SK-N-SH treated with all-trans-retinoic acid at 6 μM for 48 hours (cell line): ENCODE results near the gene NFIA.

Experiments used
- ATAC-seq: fragments of 200-7000 bp; cut with Tn5 transposase; 3 replicates; pipeline ENCODE4 v1.9.1; 2020; ENCODE audit warnings: mild to moderate bottlenecking, moderate library complexity
- ARNTL ChIP-seq: fragments of 450-650 bp; formaldehyde crosslinking; IDR thresholded peaks from 2 replicates; pipeline ENCODE4 v1.5.0; 2020; ENCODE audit warnings: low read depth, mild to moderate bottlenecking, moderate library complexity, borderline replicate concordance
- CREB5 ChIP-seq: fragments of 250-450 bp; sonication (Bioruptor Pico); IDR thresholded peaks from 2 replicates; pipeline ENCODE4 v1.5.1; 2020; ENCODE audit warnings: low read depth, mild to moderate bottlenecking, moderate library complexity
- CSDC2 ChIP-seq: fragments of 250-450 bp; sonication (Bioruptor Pico); IDR thresholded peaks from 2 replicates; pipeline ENCODE4 v1.5.0; 2020; ENCODE audit warnings: mild to moderate bottlenecking, moderate library complexity
- ESRRG ChIP-seq: fragments of 250-450 bp; sonication (Bioruptor Pico); IDR thresholded peaks from 2 replicates; pipeline ENCODE4 v1.6.1; 2021; ENCODE audit warnings: mild to moderate bottlenecking
- GLIS3 ChIP-seq: fragments of 250-450 bp; sonication (Bioruptor Pico); IDR thresholded peaks from 2 replicates; pipeline ENCODE4 v1.5.0; 2020; ENCODE audit warnings: mild to moderate bottlenecking, moderate library complexity
- ISL1 ChIP-seq: fragments of 250-450 bp; sonication (Bioruptor Pico); IDR thresholded peaks from 2 replicates; pipeline ENCODE4 v2.1.2; 2022; ENCODE audit warnings: mild to moderate bottlenecking, moderate library complexity
- OSR1 ChIP-seq: fragments of 250-450 bp; sonication (Bioruptor Pico); IDR thresholded peaks from 2 replicates; pipeline ENCODE4 v1.8.0; 2022; ENCODE audit warnings: moderate library complexity, mild to moderate bottlenecking, inconsistent platforms
- POU6F1 ChIP-seq: fragments of 250-450 bp; sonication (Bioruptor Pico); IDR thresholded peaks from 2 replicates; pipeline ENCODE4 v1.8.0; 2021; ENCODE audit warnings: low read depth, mild to moderate bottlenecking, moderate library complexity, borderline replicate concordance
- PPARA ChIP-seq: fragments of 250-450 bp; sonication (Bioruptor Pico); IDR thresholded peaks from 2 replicates; pipeline ENCODE4 v1.5.0; 2020; ENCODE audit warnings: mild to moderate bottlenecking, borderline replicate concordance
- RARB ChIP-seq: fragments of 250-450 bp; sonication (Bioruptor Pico); IDR thresholded peaks from 2 replicates; pipeline ENCODE4 v1.8.0; 2021; ENCODE audit warnings: mild to moderate bottlenecking, moderate library complexity
- SNAI2 ChIP-seq: fragments of 250-450 bp; sonication (Bioruptor Pico); IDR thresholded peaks from 2 replicates; pipeline ENCODE4 v1.5.0; 2020; ENCODE audit warnings: mild to moderate bottlenecking, moderate library complexity
- TCF4 ChIP-seq: fragments of 250-450 bp; sonication (Bioruptor Pico); IDR thresholded peaks from 2 replicates; pipeline ENCODE4 v1.8.0; 2021; ENCODE audit warnings: mild to moderate bottlenecking, moderate library complexity, borderline replicate concordance
- TOX ChIP-seq: fragments of 250-450 bp; sonication (Bioruptor Pico); IDR thresholded peaks from 2 replicates; pipeline ENCODE4 v1.8.0; 2021; ENCODE audit warnings: mild to moderate bottlenecking, moderate library complexity, borderline replicate concordance
- ZC3H10 ChIP-seq: fragments of 250-450 bp; sonication (Bioruptor Pico); IDR thresholded peaks from 2 replicates; pipeline ENCODE4 v1.5.1; 2021; ENCODE audit warnings: mild to moderate bottlenecking, moderate library complexity
- ZFP3 ChIP-seq: fragments of 250-450 bp; sonication (Bioruptor Pico); IDR thresholded peaks from 2 replicates; pipeline ENCODE4 v1.5.0; 2020; ENCODE audit warnings: mild to moderate bottlenecking, moderate library complexity
- ZFP30 ChIP-seq: fragments of 450-650 bp; formaldehyde crosslinking; IDR thresholded peaks from 2 replicates; pipeline ENCODE4 v1.5.0; 2022; ENCODE audit warnings: mild to moderate bottlenecking, moderate library complexity
- ZNF565 ChIP-seq: fragments of 450-650 bp; formaldehyde crosslinking; conservative IDR thresholded peaks from 2 replicates; pipeline ENCODE4 v1.5.0; 2020; ENCODE audit warnings: low read depth, mild to moderate bottlenecking, moderate library complexity
- ZNF70 ChIP-seq: fragments of 450-650 bp; formaldehyde crosslinking; IDR thresholded peaks from 2 replicates; pipeline ENCODE4 v1.5.0; 2020; ENCODE audit warnings: mild to moderate bottlenecking, moderate library complexity
- ZNF8 ChIP-seq: fragments of 450-650 bp; formaldehyde crosslinking; IDR thresholded peaks from 2 replicates; pipeline ENCODE4 v1.5.0; 2020; ENCODE audit warnings: mild to moderate bottlenecking, moderate library complexity
- TF ChIP-seq, protein P1 (sequence below): fragments of 250-450 bp; sonication (Bioruptor Pico); IDR thresholded peaks from 2 replicates; pipeline ENCODE4 v1.8.0; 2020; ENCODE audit warnings: mild to moderate bottlenecking, moderate library complexity, borderline replicate concordance
- TF ChIP-seq, protein P2 (sequence below): fragments of 250-450 bp; sonication (Bioruptor Pico); IDR thresholded peaks from 2 replicates; pipeline ENCODE4 v1.5.0; 2020; ENCODE audit warnings: mild to moderate bottlenecking, moderate library complexity
- TF ChIP-seq, protein P3 (sequence below): fragments of 250-450 bp; sonication (Bioruptor Pico); IDR thresholded peaks from 2 replicates; pipeline ENCODE4 v1.5.1; 2021; ENCODE audit warnings: mild to moderate bottlenecking, moderate library complexity

The NFIA gene

DNA sequence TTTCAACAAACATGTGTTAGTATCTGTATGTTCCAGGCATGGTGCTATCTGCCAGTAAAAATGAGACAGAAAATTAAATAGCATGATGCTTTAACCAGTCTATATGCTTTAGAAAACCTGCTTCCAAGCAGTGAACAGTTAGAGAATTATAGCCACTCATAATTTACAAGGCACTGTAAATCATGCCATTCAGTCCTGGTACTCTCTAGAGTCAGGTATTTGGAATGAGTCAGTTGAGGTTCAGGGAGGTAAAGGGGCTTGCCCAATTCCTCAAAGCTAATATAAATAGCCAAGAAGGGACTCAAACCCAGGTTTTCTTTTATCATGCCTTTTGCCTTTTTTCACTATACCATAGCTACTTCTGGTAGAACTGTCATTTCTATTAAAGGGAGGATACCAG is 184.4 kb downstream of the NFIA start:
- no peak for ATAC-seq
- TF ChIP-seq CSDC2 (CRISPR knock-in tag) (no peak), CREB5 (CRISPR knock-in tag) (no peak), ISL1 (CRISPR knock-in tag) (no peak), POU6F1 (no peak), SNAI2 (no peak), ZC3H10 (CRISPR knock-in tag) (no peak), ESRRG (no peak), TCF4 (no peak), ZNF565 (CRISPR knock-in tag) (no peak), ZFP30 (CRISPR knock-in tag) (no peak), RARB (CRISPR knock-in tag) (no peak), PPARA (CRISPR knock-in tag) (no peak), GLIS3 (CRISPR knock-in tag) (no peak), OSR1 (no peak), ARNTL (CRISPR knock-in tag) (no peak), ZNF8 (CRISPR knock-in tag) (no peak), ZNF70 (CRISPR knock-in tag) (no peak), ZFP3 (CRISPR knock-in tag) (no peak)
- TF ChIP-seq, protein P1, sequence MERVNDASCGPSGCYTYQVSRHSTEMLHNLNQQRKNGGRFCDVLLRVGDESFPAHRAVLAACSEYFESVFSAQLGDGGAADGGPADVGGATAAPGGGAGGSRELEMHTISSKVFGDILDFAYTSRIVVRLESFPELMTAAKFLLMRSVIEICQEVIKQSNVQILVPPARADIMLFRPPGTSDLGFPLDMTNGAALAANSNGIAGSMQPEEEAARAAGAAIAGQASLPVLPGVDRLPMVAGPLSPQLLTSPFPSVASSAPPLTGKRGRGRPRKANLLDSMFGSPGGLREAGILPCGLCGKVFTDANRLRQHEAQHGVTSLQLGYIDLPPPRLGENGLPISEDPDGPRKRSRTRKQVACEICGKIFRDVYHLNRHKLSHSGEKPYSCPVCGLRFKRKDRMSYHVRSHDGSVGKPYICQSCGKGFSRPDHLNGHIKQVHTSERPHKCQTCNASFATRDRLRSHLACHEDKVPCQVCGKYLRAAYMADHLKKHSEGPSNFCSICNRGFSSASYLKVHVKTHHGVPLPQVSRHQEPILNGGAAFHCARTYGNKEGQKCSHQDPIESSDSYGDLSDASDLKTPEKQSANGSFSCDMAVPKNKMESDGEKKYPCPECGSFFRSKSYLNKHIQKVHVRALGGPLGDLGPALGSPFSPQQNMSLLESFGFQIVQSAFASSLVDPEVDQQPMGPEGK = no peak
- TF ChIP-seq, protein P2, sequence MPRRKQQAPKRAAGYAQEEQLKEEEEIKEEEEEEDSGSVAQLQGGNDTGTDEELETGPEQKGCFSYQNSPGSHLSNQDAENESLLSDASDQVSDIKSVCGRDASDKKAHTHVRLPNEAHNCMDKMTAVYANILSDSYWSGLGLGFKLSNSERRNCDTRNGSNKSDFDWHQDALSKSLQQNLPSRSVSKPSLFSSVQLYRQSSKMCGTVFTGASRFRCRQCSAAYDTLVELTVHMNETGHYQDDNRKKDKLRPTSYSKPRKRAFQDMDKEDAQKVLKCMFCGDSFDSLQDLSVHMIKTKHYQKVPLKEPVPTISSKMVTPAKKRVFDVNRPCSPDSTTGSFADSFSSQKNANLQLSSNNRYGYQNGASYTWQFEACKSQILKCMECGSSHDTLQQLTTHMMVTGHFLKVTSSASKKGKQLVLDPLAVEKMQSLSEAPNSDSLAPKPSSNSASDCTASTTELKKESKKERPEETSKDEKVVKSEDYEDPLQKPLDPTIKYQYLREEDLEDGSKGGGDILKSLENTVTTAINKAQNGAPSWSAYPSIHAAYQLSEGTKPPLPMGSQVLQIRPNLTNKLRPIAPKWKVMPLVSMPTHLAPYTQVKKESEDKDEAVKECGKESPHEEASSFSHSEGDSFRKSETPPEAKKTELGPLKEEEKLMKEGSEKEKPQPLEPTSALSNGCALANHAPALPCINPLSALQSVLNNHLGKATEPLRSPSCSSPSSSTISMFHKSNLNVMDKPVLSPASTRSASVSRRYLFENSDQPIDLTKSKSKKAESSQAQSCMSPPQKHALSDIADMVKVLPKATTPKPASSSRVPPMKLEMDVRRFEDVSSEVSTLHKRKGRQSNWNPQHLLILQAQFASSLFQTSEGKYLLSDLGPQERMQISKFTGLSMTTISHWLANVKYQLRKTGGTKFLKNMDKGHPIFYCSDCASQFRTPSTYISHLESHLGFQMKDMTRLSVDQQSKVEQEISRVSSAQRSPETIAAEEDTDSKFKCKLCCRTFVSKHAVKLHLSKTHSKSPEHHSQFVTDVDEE (CRISPR knock-in tag) = no peak

- no peak for ATAC-seq
- TF ChIP-seq GLIS3 (CRISPR knock-in tag) = no peak
- no peak for TF ChIP-seq ZNF565 (CRISPR knock-in tag)
- TF ChIP-seq, protein P3, sequence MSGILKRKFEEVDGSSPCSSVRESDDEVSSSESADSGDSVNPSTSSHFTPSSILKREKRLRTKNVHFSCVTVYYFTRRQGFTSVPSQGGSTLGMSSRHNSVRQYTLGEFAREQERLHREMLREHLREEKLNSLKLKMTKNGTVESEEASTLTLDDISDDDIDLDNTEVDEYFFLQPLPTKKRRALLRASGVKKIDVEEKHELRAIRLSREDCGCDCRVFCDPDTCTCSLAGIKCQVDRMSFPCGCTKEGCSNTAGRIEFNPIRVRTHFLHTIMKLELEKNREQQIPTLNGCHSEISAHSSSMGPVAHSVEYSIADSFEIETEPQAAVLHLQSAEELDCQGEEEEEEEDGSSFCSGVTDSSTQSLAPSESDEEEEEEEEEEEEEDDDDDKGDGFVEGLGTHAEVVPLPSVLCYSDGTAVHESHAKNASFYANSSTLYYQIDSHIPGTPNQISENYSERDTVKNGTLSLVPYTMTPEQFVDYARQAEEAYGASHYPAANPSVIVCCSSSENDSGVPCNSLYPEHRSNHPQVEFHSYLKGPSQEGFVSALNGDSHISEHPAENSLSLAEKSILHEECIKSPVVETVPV = no peak
- TF ChIP-seq SNAI2 = no peak
- no peak for TF ChIP-seq CREB5 (CRISPR knock-in tag)
Observed at GRCh38 chr1:61268546-61269240, 186.3 kb downstream of the NFIA start.

DNA sequence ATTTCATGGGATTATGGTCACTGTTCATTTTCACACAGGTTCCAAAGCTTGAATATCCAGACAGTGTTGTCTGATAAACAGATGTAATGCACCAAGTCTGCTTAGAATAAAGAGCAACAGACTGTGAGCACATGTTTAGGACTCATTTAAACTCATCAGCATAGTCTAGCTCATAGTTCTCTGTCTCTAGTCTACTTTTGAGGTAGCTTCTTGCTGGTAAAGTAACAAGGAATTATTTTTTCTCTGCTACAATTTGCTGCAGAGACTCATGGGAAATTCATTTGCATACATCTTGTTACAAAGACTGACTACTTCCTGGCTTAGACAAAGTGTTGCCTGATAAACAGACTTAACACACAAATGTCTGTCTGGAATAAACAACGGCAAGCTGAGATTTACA is 187.2 kb downstream of the NFIA start:
- no peak for ATAC-seq
- no peak for TF ChIP-seq ZFP30 (CRISPR knock-in tag)
- no peak for TF ChIP-seq ZFP3 (CRISPR knock-in tag)
- no peak for TF ChIP-seq GLIS3 (CRISPR knock-in tag)
- no peak for TF ChIP-seq POU6F1
- no peak for TF ChIP-seq CSDC2 (CRISPR knock-in tag)
- TF ChIP-seq, protein P3 = no peak
- no peak for TF ChIP-seq TOX (CRISPR knock-in tag)
- TF ChIP-seq ISL1 (CRISPR knock-in tag) = no peak
- no peak for TF ChIP-seq ZNF8 (CRISPR knock-in tag)
- TF ChIP-seq PPARA (CRISPR knock-in tag) = no peak
- no peak for TF ChIP-seq TCF4
- TF ChIP-seq SNAI2 = no peak
